ENCODE results near the gene PLEKHD1. TPM values are rescaled to one million over a fixed set of nuclear protein-coding genes. Genes with fewer than 3 reads are reported as not detected.

Gene PLEKHD1
- total and polyA plus RNA-seq, 4 experiments from 2014 or later, result 0.13 to 0.32 (median 0.30) TPM; not detected in 1

- CTCF ChIA-PET (ENCODE audit: partially characterized antibody), result no interaction called here
- intact Hi-C loops (cut with micrococcal nuclease), result no loop called here
Observed at GRCh38 chr14:69528930-69529329, 44.4 kb downstream of the PLEKHD1 start.

GRCh38 chr14:69529563-69529962 lies 45.0 kb downstream of the PLEKHD1 start:
- intact Hi-C loops (cut with micrococcal nuclease), result no loop called here
- no peak overlapping the region for H3K4me3 ChIP-seq (ENCODE audit: low read length in 2 of 2)
- Mint-ChIP-seq H3K27me3 (peaks cover 1 to 2% of the 10 kb centered on the region in 2 donors), H3K27ac (no peak overlapping the region), H3K9me3 (no peaks in the 10 kb centered on the region), H3K36me3 (no peaks in the 10 kb centered on the region), H3K4me3 (no peak overlapping the region), H3K4me1 (no peaks in the 10 kb centered on the region)
- no peaks in the 10 kb centered on the region for H3K36me3 ChIP-seq (ENCODE audit: insufficient read depth, low read length)
- H3K27me3 ChIP-seq (ENCODE audit: insufficient read depth, low read length), result no peaks in the 10 kb centered on the region
- no peaks in the 10 kb centered on the region for H3K4me1 ChIP-seq (ENCODE audit: insufficient read depth, low read length)
- POLR2A ChIA-PET (ENCODE audit: partially characterized antibody), result no interaction called here
- no peaks in the 10 kb centered on the region for H3K9me3 ChIP-seq (ENCODE audit: control insufficient read depth in 1 of 2, low read length in 2 of 2)
- no peak overlapping the region for H3K27ac ChIP-seq (ENCODE audit: low read depth, low read length)
- no peak for DNase-seq
- CTCF ChIA-PET (ENCODE audit: partially characterized antibody), result no interaction called here

More at GRCh38 chr14:69528930-69529329, 44.4 kb downstream of the PLEKHD1 start:
- H3K9me3 ChIP-seq (ENCODE audit: control insufficient read depth in 1 of 2, low read length in 2 of 2), result no peaks in the 10 kb centered on the region
- Mint-ChIP-seq H3K36me3 (no peaks in the 10 kb centered on the region), H3K4me3 (no peak overlapping the region), H3K27me3 (peaks cover 1 to 2% of the 10 kb centered on the region in 2 donors), H3K9me3 (no peaks in the 10 kb centered on the region), H3K4me1 (no peaks in the 10 kb centered on the region), H3K27ac (no peak overlapping the region)
- POLR2A ChIA-PET (ENCODE audit: partially characterized antibody), result no interaction called here
- H3K36me3 ChIP-seq (ENCODE audit: insufficient read depth, low read length), result no peaks in the 10 kb centered on the region
- no peak overlapping the region for H3K4me3 ChIP-seq (ENCODE audit: low read length in 2 of 2)
- no peak for DNase-seq
- H3K27ac ChIP-seq (ENCODE audit: low read depth, low read length), result no peak overlapping the region
- H3K27me3 ChIP-seq (ENCODE audit: insufficient read depth, low read length), result no peaks in the 10 kb centered on the region
- H3K4me1 ChIP-seq (ENCODE audit: insufficient read depth, low read length), result no peaks in the 10 kb centered on the region

DNA sequence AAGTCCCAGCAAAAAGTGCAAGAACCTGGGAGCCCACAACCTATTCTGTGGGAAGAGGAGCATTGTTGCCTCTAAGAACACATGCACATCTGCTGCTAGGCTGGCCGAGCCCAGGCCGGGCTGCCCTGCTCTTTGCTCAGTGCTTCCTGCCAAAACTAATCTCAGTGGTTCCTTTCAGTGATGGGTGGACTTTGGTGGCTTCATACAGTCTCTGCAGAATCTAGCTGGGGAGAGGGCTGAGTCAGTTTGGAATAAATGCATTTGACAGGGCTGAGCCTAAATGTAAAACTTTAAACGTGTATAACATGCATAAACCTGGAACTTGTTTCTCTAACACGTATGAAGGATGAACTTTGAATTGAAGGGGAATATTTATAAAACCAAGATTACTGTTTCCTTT lies 45.6 kb downstream of the PLEKHD1 start:
- intact Hi-C loops (cut with micrococcal nuclease), result no loop called here
- Mint-ChIP-seq H3K4me1 (no peaks in the 10 kb centered on the region), H3K27me3 (peaks cover 0 to 5% of the 10 kb centered on the region in 2 donors), H3K9me3 (no peaks in the 10 kb centered on the region), H3K4me3 (no peak overlapping the region), H3K27ac (no peak overlapping the region), H3K36me3 (no peaks in the 10 kb centered on the region)
- H3K9me3 ChIP-seq (ENCODE audit: control insufficient read depth in 1 of 2, low read length in 2 of 2), result no peaks in the 10 kb centered on the region
- ChIA-PET CTCF (ENCODE audit: partially characterized antibody) (no interaction called here), POLR2A (ENCODE audit: partially characterized antibody) (no interaction called here)
- DNase-seq, result no peak
- no peak overlapping the region for H3K4me3 ChIP-seq (ENCODE audit: low read length in 2 of 2)
- H3K36me3 ChIP-seq (ENCODE audit: insufficient read depth, low read length), result no peaks in the 10 kb centered on the region
- no peaks in the 10 kb centered on the region for H3K4me1 ChIP-seq (ENCODE audit: insufficient read depth, low read length)
- H3K27me3 ChIP-seq (ENCODE audit: insufficient read depth, low read length), result no peaks in the 10 kb centered on the region
- no peak overlapping the region for H3K27ac ChIP-seq (ENCODE audit: low read depth, low read length)

GRCh38 chr14:69531135-69531534 lies 46.6 kb downstream of the PLEKHD1 start:
- Mint-ChIP-seq H3K9me3 (no peaks in the 10 kb centered on the region), H3K27ac (no peak overlapping the region), H3K36me3 (no peaks in the 10 kb centered on the region), H3K4me3 (no peak overlapping the region), H3K4me1 (no peaks in the 10 kb centered on the region), H3K27me3 (peaks cover 2 to 12% of the 10 kb centered on the region in 2 donors)
- intact Hi-C loops (cut with micrococcal nuclease), result no loop called here
- DNase-seq, result no peak
- no peak overlapping the region for H3K27ac ChIP-seq (ENCODE audit: low read depth, low read length)
- H3K27me3 ChIP-seq (ENCODE audit: insufficient read depth, low read length), result no peaks in the 10 kb centered on the region
- no peak overlapping the region for H3K4me3 ChIP-seq (ENCODE audit: low read length in 2 of 2)
- ChIA-PET POLR2A (ENCODE audit: partially characterized antibody) (no interaction called here), CTCF (ENCODE audit: partially characterized antibody) (interaction anchor here (1.5 kb wide), 1 partner anchor 10 kb away, joined by 3 read pairs; no protein-coding TSS in a partner anchor)
- no peaks in the 10 kb centered on the region for H3K4me1 ChIP-seq (ENCODE audit: insufficient read depth, low read length)
- H3K36me3 ChIP-seq (ENCODE audit: insufficient read depth, low read length), result no peaks in the 10 kb centered on the region
- no peaks in the 10 kb centered on the region for H3K9me3 ChIP-seq (ENCODE audit: control insufficient read depth in 1 of 2, low read length in 2 of 2)

DNA sequence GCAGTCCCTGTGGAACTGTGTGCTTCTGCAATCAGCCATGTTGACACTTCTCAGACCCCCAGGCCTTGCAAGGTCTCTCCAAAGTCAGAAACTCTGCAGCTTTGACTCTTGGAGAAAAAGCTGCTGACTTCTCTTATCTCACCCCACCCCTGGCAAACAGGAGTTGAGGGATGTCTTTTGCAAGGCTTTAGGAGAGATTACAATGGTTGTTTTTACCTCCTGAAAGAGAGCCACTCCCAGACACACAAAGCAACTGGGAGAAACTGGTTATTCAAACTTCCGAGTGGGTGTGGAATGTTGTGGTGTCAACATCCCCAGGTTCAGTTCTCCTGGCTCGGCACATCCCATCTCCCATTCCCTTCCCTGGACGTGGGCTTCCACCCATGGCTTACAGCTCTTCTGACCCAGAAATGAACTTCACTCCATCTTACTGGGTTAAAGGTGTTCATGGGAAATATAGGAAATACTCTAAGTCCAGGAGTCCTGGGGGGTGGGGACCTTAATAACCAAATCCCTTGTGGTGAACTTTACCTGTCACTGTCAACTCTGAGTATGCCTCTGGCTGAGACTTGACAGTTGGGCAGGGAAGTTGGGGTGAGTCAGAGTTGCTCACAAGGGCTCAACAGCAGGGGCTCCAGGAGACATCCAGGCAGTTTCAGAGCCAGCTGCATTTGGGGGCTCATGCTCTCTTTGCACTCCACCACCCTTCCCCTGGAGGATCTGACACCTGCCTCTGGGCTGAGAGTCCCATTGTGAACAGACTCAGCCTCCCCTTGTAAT lies 48.2 kb downstream of the PLEKHD1 start:
- H3K4me3 Mint-ChIP-seq, result no peak overlapping the region

DNA sequence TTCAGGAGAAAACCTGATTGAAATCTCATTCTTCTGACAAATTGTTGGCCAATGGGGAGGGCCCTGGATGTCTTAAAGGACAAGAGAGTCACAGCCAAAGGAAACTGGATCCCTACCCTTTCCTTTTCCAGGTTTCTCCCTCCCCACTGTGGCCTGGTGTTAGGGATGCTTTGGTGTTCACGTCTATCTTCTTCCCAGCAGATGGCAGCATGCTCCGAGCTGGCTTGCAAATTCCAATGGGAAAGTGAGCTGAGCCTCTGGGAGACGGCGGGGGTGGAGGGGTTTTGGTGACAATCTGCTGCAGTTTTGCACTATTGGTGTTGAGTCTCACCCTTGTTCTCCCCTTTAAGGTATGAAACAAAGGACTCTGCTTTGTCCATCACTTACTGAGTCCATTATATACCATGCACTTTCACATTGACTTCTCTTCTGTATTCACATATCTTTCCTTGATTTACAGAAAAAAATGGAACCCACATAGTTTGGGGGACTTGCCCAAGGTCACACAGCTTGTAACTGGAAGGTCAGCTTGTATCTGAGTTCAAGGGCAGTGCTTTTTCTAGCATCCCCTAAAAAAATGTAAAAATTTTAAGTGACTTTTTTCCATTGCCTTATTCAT lies 50.8 kb downstream of the PLEKHD1 start:
- POLR2A ChIA-PET (ENCODE audit: partially characterized antibody), result no interaction called here
- H3K27ac ChIP-seq (ENCODE audit: low read depth, low read length), result no peak overlapping the region
- no peaks in the 10 kb centered on the region for H3K9me3 ChIP-seq (ENCODE audit: control insufficient read depth in 1 of 2, low read length in 2 of 2)
- H3K27ac Mint-ChIP-seq, result no peak overlapping the region
- peaks cover 0 to 5% (median 0%) of the 10 kb centered on the region in 4 donors for H3K4me1 Mint-ChIP-seq
- H3K27me3 ChIP-seq (ENCODE audit: insufficient read depth, low read length), result no peaks in the 10 kb centered on the region
- CTCF ChIA-PET (ENCODE audit: partially characterized antibody), result interaction anchor here (1.4 kb wide), 1 partner anchor 9 kb away, joined by 4 read pairs; no protein-coding TSS in a partner anchor
- no peak overlapping the region for H3K4me3 ChIP-seq (ENCODE audit: low read length in 2 of 2)
- H3K27me3 Mint-ChIP-seq, result peaks cover 5 to 17% of the 10 kb centered on the region in 2 donors
- H3K4me1 ChIP-seq (ENCODE audit: insufficient read depth, low read length), result no peaks in the 10 kb centered on the region
- no peaks in the 10 kb centered on the region for H3K36me3 ChIP-seq (ENCODE audit: insufficient read depth, low read length)
- H3K36me3 Mint-ChIP-seq, result no peaks in the 10 kb centered on the region
- no peak for DNase-seq
- H3K9me3 Mint-ChIP-seq, result no peaks in the 10 kb centered on the region
- intact Hi-C loops (cut with micrococcal nuclease), result no loop called here
- H3K4me3 Mint-ChIP-seq, result no peak overlapping the region

More for the DNA sequence above, 48.2 kb downstream of the PLEKHD1 start:
- Mint-ChIP-seq H3K4me1 (peaks cover 0 to 5% (median 0%) of the 10 kb centered on the region in 4 donors), H3K27ac (no peak overlapping the region), H3K36me3 (no peaks in the 10 kb centered on the region), H3K27me3 (peaks cover 5 to 16% of the 10 kb centered on the region in 2 donors), H3K9me3 (no peaks in the 10 kb centered on the region)
- H3K4me3 ChIP-seq (ENCODE audit: low read length in 2 of 2), result no peak overlapping the region
- intact Hi-C loops (cut with micrococcal nuclease), result no loop called here
- H3K9me3 ChIP-seq (ENCODE audit: control insufficient read depth in 1 of 2, low read length in 2 of 2), result no peaks in the 10 kb centered on the region
- DNase-seq, result no peak
- no peaks in the 10 kb centered on the region for H3K4me1 ChIP-seq (ENCODE audit: insufficient read depth, low read length)
- H3K36me3 ChIP-seq (ENCODE audit: insufficient read depth, low read length), result no peaks in the 10 kb centered on the region
- ChIA-PET POLR2A (ENCODE audit: partially characterized antibody) (interaction anchor here (1.2 kb wide), 1 partner anchor 14 kb away, joined by 3 read pairs; no protein-coding TSS in a partner anchor), CTCF (ENCODE audit: partially characterized antibody) (no interaction called here)
- no peaks in the 10 kb centered on the region for H3K27me3 ChIP-seq (ENCODE audit: insufficient read depth, low read length)
- H3K27ac ChIP-seq (ENCODE audit: low read depth, low read length), result no peak overlapping the region

GRCh38 chr14:69536971-69537370 lies 52.4 kb downstream of the PLEKHD1 start:
- H3K4me3 Mint-ChIP-seq, result no peak overlapping the region

More at GRCh38 chr14:69536971-69537370, 52.4 kb downstream of the PLEKHD1 start:
- Histone ChIP-seq H3K27ac (ENCODE audit: low read depth, low read length) (no peak overlapping the region), H3K36me3 (ENCODE audit: insufficient read depth, low read length) (no peaks in the 10 kb centered on the region), H3K4me3 (ENCODE audit: low read length in 2 of 2) (no peak overlapping the region), H3K4me1 (ENCODE audit: insufficient read depth, low read length) (no peaks in the 10 kb centered on the region), H3K9me3 (ENCODE audit: control insufficient read depth in 1 of 2, low read length in 2 of 2) (no peaks in the 10 kb centered on the region), H3K27me3 (ENCODE audit: insufficient read depth, low read length) (no peaks in the 10 kb centered on the region)
- no peaks in the 10 kb centered on the region for H3K36me3 Mint-ChIP-seq
- CTCF ChIA-PET (ENCODE audit: partially characterized antibody), result interaction anchor here (1.2 kb wide), 1 partner anchor 12 kb away, joined by 3 read pairs; no protein-coding TSS in a partner anchor
- H3K27ac Mint-ChIP-seq, result no peak overlapping the region
- DNase-seq, result no peak
- intact Hi-C loops (cut with micrococcal nuclease), result no loop called here
- POLR2A ChIA-PET (ENCODE audit: partially characterized antibody), result no interaction called here
- H3K27me3 Mint-ChIP-seq, result peaks cover 5 to 17% of the 10 kb centered on the region in 2 donors
- H3K9me3 Mint-ChIP-seq, result no peaks in the 10 kb centered on the region
- H3K4me1 Mint-ChIP-seq, result peaks cover 0 to 5% (median 0%) of the 10 kb centered on the region in 4 donors
